Right lung (tissue), 5 donors: ENCODE results near the gene RABGGTA. TPM values are rescaled to one million over a fixed set of nuclear protein-coding genes. Genes with fewer than 3 reads are reported as not detected.
"Not testable (repeated sequence)": the region's sequence is repeated elsewhere in the genome, so short reads cannot be mapped to it uniquely, and the experiment has no call there.

Experiments
- DNase-seq, 2 donors: peaks; one replicate each; pipeline ENCODE4 v3.0.0-alpha.2; 2013
- polyA plus RNA-seq, 5 donors: library from polyadenylated mRNA; unstranded; fragments of 120-200 nt; gene quantifications; one replicate each; pipeline versions ENCODE4 v1.2.1 to v1.2.3, GENCODE V29; 2013; ENCODE audit warnings: inconsistent platforms in 1 of 5, low replicate concordance in 1 of 5; ENCODE audit not compliant: insufficient read length in 5 of 5, insufficient read depth in 1 of 5

RABGGTA gene
- polyA plus RNA-seq, 5 donors, result 19.6 to 28.6 (median 24.9) TPM

GRCh38 chr14:24243336-24243836 is 28.0 kb downstream of the RABGGTA start:
- no peak for DNase-seq

GRCh38 chr14:24241829-24242443 is 29.5 kb downstream of the RABGGTA start:
- DNase-seq, result no peak

GRCh38 chr14:24240110-24240918 is 31.1 kb downstream of the RABGGTA start:
- DNase-seq, result no peak

DNA sequence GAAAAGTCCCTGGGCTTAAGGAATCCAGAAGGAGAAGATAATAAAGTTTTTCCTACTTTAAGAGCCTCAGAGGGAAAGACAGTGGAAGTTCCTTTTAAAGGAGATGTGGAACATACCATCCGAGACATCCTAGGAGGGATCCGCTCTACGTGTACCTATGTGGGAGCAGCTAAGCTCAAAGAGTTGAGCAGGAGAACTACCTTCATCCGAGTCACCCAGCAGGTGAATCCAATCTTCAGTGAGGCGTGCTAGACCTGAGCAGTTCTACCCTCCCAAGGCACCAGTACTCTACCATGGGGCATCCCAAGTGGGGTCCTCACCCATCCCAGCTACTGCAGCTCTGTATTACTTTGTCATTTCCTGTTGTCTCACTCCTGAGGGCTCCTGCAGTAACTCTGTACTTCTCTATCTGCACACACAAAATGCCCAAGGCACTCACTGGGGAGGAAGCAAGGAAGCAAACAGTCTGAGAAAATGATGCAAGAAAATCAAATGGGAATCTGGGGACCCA is 32.8 kb downstream of the RABGGTA start:
- no peak for DNase-seq

GRCh38 chr14:24238123-24238522 is 33.3 kb downstream of the RABGGTA start:
- DNase-seq, result no peak

DNA sequence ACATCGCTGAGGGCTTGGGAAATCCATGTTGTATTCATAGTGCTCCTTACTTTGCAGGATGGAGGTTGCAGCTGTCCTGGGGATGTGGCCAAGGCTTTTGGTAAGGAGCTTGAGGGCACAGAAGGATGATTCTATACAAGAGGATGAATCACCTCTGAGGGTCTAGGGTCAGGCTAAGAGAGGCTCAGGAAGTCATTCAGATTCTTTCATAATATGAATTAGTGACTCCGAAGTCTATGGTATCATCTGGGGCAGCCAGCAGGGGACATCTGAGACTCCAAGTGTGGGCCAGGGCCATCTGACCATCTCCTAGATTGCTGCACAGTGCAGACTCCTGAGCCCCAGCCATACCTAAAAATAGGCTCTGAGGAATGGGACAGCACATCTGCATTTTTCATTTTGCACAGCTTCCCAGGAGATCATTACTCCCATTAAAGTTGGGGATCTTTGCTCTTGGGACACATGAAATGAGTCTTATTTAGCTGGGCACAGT is 33.9 kb downstream of the RABGGTA start:
- DNase-seq, result no peak

GRCh38 chr14:24236689-24237462 is 34.5 kb downstream of the RABGGTA start:
- no peak for DNase-seq

- no peak for DNase-seq
These were observed 35.4 kb downstream of the RABGGTA start for GRCh38 chr14:24235804-24236688.

GRCh38 chr14:24234095-24235005 is 37.0 kb downstream of the RABGGTA start:
- DNase-seq, result no peak

DNA sequence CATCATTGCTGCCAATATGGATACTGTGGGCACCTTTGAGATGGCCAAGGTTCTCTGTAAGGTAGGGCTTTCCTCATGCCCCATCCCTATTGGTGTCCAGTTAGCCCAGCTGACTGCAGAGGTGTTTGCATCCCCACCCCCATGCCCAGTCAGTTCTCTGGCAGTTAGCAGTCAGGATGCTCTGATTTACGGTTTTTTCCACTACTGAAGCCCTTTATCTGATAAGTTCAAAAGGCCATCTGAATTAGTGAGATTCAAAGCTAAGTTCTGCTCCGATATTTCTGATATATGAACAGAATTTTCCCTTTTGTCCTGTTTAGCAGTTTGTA is 37.9 kb downstream of the RABGGTA start:
- no peak for DNase-seq

GRCh38 chr14:24232645-24233537 is 38.5 kb downstream of the RABGGTA start, which contains the start of gene GMPR2:
GMPR2 (plus strand) TSS chr14:24232929; CDS start chr14:24233254, 325 bp downstream.
- DNase-seq, result no peak

GRCh38 chr14:24232121-24232644 is 39.2 kb downstream of the RABGGTA start, which contains the start of gene NEDD8:
NEDD8 (minus strand) TSS chr14:24232367; CDS start chr14:24232267, 100 bp downstream.
- peak; percentile 93 to 94 for DNase-seq

DNA sequence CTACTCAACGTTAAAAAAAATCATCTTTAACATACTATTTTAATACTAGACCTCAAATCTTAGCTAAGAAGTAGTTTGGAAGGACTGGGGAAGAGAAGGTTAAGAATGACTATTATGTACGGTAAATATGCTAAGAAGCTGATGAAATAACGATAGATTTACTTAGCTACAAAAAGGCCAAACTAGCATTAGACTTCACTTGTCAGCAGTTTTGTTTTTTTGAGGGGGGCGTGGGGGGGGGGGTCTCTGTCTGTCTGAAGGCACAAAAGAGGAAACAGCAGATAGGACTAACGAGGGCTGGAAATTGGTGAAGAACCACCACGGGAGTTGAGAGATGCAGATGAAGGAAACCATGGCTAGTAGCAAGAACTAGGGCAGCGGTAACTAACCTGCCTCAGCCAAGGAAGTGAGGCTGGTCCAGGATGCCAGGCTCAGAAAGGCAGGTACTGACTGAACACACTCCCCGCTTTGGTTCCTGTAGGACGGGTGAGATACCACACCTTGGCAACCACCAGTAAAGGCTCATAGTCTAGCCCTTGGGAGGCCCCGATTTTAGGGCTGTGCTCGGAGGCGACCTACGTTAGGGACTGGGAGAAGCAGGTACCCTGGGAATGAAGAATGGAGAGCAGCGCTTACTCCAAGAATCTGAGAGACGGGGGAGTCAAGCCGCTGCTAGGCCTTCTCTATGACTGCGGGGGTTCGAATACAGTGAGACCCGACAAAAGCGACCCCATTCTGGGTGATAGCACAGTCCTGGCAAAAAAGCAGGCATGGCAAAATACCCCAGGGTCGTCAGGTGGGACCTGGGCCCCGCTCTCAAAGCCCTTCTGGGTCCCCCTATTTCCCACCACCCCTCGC is 39.9 kb downstream of the RABGGTA start:
- no peak for DNase-seq

DNA sequence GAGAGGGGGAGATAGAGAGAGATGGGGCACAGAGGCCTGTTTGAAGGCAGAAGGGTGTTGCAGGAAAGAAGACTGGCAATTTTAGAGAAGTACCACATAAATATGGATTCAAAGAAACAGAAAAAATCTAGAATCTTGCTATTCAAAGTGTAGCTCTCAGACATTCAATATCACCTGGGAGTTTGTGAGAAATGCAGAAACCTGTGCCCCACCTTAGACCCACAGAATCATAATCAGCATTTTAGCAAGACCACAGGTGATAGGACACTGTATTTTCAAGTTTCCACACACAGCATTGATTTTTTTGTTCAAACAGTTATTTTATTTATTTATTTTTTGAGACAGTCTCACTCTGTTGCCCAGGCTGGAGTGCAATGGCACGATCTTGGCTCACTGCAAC is 42.5 kb downstream of the RABGGTA start:
- DNase-seq, result no peak

GRCh38 chr14:24226473-24226872 is 44.9 kb downstream of the RABGGTA start:
- no peak for DNase-seq

DNA sequence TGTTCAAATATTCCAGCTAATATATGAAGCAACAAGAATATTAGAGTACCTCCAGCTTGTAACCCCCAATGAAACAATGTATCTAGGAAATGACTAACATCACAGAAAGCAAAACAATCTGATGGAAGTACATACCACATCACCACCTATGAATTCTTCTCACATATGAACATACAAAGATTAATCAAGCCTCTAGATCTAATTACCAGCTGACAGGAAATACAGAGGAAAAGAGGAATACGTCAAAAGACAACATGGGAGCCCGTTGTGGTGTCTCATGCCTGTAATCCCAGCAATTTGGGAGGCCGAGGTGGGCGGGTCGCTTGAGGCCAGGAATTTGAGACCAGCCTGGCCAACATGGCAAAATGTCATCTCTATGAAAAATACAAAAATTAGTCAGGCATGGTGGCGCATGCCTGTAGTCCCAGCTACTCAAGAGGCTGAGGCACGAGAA is 46.8 kb downstream of the RABGGTA start:
- DNase-seq, result no peak

DNA sequence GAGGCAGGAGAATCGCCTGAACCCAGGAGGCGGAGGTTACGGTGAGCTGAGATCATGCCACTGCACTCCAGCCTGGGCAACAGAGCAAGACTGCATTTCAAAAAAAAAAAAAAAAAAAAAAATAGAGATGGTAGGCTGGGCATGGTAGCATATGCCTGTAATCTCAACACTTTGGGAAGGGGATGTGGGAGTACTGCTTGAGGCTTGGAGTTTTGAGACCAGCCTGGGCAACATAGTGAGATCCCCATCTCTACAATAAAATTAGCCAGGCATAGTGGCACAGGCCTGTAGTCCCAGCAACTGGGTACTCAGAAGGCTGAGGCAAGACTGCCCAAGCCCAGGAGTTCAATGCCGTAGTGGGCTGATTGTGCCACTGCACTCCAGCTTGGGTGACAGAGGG is 48.4 kb downstream of the RABGGTA start:
- DNase-seq, result not testable (repeated sequence)
